ENCODE measurements around the gene EGR2. TPM values are rescaled to one million over a fixed set of nuclear protein-coding genes. Genes with fewer than 3 reads are reported as not detected.

The EGR2 gene
- total and polyA plus RNA-seq, 12 donors = 0.17 to 6.8 (median 1.4) TPM

- 45 to 81% (median 56%) methylated on average over 2 of the region's 2 CpGs for WGBS, 4 donors
- Histone ChIP-seq H3K9me3 (replicated peaks in 1 of 3) (no peaks in the 10 kb centered on the region), H3K27me3 (no peaks in the 10 kb centered on the region), H3K36me3 (replicated peaks in 1 of 2) (no peaks in the 10 kb centered on the region), H3K4me3 (no peak overlapping the region), H3K4me1 (replicated peaks in 1 of 2) (no peaks in the 10 kb centered on the region), H3K27ac (no peak overlapping the region)
- TF ChIP-seq POLR2A (IDR thresholded peaks at IDR 0.05) (no peak), CTCF (IDR thresholded peaks at IDR 0.05) (peak in 2 of 6 experiments; percentile 9 to 24)
- intact Hi-C loops (cut with DNase I) = no loop called here
- DNase-seq = no peak
Measured at GRCh38 chr10:62851442-62851841, 35.3 kb upstream of the EGR2 start.

- no peak for DNase-seq
- no peaks in the 10 kb centered on the region for H3K36me3 ChIP-seq (replicated peaks in 1 of 2)
- H3K27ac ChIP-seq = no peak overlapping the region
- no peaks in the 10 kb centered on the region for H3K9me3 ChIP-seq (replicated peaks in 1 of 3)
- no peaks in the 10 kb centered on the region for H3K4me1 ChIP-seq (replicated peaks in 1 of 2)
- WGBS, 4 donors = 56 to 67% (median 59%) methylated on average over 3 of the region's 3 CpGs
- intact Hi-C loops (cut with DNase I) = no loop called here
- no peak overlapping the region for H3K4me3 ChIP-seq
- no peaks in the 10 kb centered on the region for H3K27me3 ChIP-seq
- TF ChIP-seq CTCF (IDR thresholded peaks at IDR 0.05) (no peak), POLR2A (IDR thresholded peaks at IDR 0.05) (no peak)
Measured at GRCh38 chr10:62850646-62851045, 34.5 kb upstream of the EGR2 start.

GRCh38 chr10:62847433-62847832 is 31.3 kb upstream of the EGR2 start:
- no peaks in the 10 kb centered on the region for H3K27me3 ChIP-seq
- intact Hi-C loops (cut with DNase I) = no loop called here
- DNase-seq = no peak
- no peak overlapping the region for H3K27ac ChIP-seq
- no peaks in the 10 kb centered on the region for H3K9me3 ChIP-seq (replicated peaks in 1 of 3)
- TF ChIP-seq CTCF (IDR thresholded peaks at IDR 0.05) (no peak), POLR2A (IDR thresholded peaks at IDR 0.05) (no peak)
- H3K4me3 ChIP-seq = no peak overlapping the region
- no peaks in the 10 kb centered on the region for H3K4me1 ChIP-seq (replicated peaks in 1 of 2)
- no peaks in the 10 kb centered on the region for H3K36me3 ChIP-seq (replicated peaks in 1 of 2)

- Histone ChIP-seq H3K4me1 (replicated peaks in 1 of 2) (no peaks in the 10 kb centered on the region), H3K27ac (no peak overlapping the region), H3K27me3 (no peaks in the 10 kb centered on the region), H3K36me3 (replicated peaks in 1 of 2) (no peaks in the 10 kb centered on the region), H3K9me3 (replicated peaks in 1 of 3) (no peaks in the 10 kb centered on the region), H3K4me3 (no peak overlapping the region)
- TF ChIP-seq POLR2A (IDR thresholded peaks at IDR 0.05) (no peak), CTCF (IDR thresholded peaks at IDR 0.05) (no peak)
- 66 to 78% (median 76%) methylated on average over 7 of the region's 7 CpGs for WGBS, 4 donors
- intact Hi-C loops (cut with DNase I) = no loop called here
- DNase-seq = no peak
Measured at GRCh38 chr10:62844280-62845011, 28.3 kb upstream of the EGR2 start.

Measured in adrenal gland (tissue), 12 donors.